ENCODE data around the gene KRTAP2-1.

The KRTAP2-1 gene

GRCh38 chr17:41024697-41025096, 22.4 kb downstream of the KRTAP2-1 start:
- no peak overlapping the region for H3K23ac ChIP-seq (ENCODE audit: low read length)
- DNase-seq = no peak
- WGBS (ENCODE audit: extremely low coverage, insufficient coverage, insufficient read length) = 100% methylated on average over 2 of the region's 3 CpGs

DNA sequence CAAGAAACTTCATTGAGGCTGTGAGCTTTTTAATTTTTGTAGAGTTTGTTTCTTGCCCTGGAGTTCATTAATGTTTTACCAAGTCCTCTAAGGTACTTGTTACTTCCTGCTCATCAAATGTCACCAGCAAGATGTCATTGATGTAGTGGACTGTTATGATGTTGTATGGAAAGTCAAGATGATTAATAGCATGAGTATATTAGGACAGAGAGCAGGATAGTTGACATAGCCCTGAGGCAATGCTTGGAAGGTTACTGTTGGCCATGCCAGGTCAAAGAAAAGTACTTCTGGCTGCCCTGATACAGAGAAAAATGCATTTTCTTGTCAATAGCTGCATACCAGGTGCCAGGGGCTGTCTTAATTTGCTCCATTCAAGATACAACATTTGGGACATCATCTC, 26.8 kb downstream of the KRTAP2-1 start:
- no peak overlapping the region for H2AK5ac ChIP-seq (ENCODE audit: low read length)
- DNase-seq = no peak
- no peak overlapping the region for H3K4ac ChIP-seq (ENCODE audit: low read depth, low read length)
- H2AFZ ChIP-seq (ENCODE audit: insufficient read depth, low read length, poor library complexity) = no peak overlapping the region
- H3K9ac ChIP-seq (ENCODE audit: low read length) = no peak overlapping the region
- no peaks in the 10 kb centered on the region for H3K79me1 ChIP-seq (ENCODE audit: low read length)
- no peak overlapping the region for H4K91ac ChIP-seq (ENCODE audit: low read depth, low read length)
- no peak overlapping the region for H3K14ac ChIP-seq (ENCODE audit: low read length)
- H3K23ac ChIP-seq (ENCODE audit: low read length) = no peak overlapping the region
- H3K4me1 ChIP-seq (ENCODE audit: control insufficient read depth in 1 of 2, insufficient read depth in 2 of 2, low read length in 2 of 2) = no peaks in the 10 kb centered on the region
- no peak overlapping the region for H3K27ac ChIP-seq (ENCODE audit: low read depth, low read length)
- no peak overlapping the region for H2BK12ac ChIP-seq (ENCODE audit: low read length)
- H2BK120ac ChIP-seq (ENCODE audit: insufficient read depth, low read length, poor library complexity) = no peak overlapping the region
- H3K18ac ChIP-seq (ENCODE audit: low read length) = no peak overlapping the region
- no peak overlapping the region for H3K4me2 ChIP-seq (ENCODE audit: low read length)
- H3K79me2 ChIP-seq (ENCODE audit: control insufficient read depth, insufficient read depth, low read length, poor library complexity) = no peaks in the 10 kb centered on the region
- no peaks in the 10 kb centered on the region for H3K36me3 ChIP-seq (ENCODE audit: control insufficient read depth in 1 of 2, insufficient read depth in 2 of 2, low read length in 2 of 2)
- no peak overlapping the region for H2BK5ac ChIP-seq (ENCODE audit: low read depth, low read length, poor library complexity)
- no peak overlapping the region for H4K12ac ChIP-seq (ENCODE audit: low read depth, low read length)
- H3K4me3 ChIP-seq (ENCODE audit: low read depth, low read length) = no peak overlapping the region
- H4K8ac ChIP-seq (ENCODE audit: low read depth, low read length) = no peak overlapping the region
- no peaks in the 10 kb centered on the region for H3K9me3 ChIP-seq (ENCODE audit: insufficient read depth, low read depth, low read length)
- H3K27me3 ChIP-seq (ENCODE audit: insufficient read depth, low read length) = no peaks in the 10 kb centered on the region

More at GRCh38 chr17:41024697-41025096, 22.4 kb downstream of the KRTAP2-1 start:
- Histone ChIP-seq H3K4me1 (ENCODE audit: control insufficient read depth in 1 of 2, insufficient read depth in 2 of 2, low read length in 2 of 2) (no peaks in the 10 kb centered on the region), H3K4me3 (ENCODE audit: low read depth, low read length) (no peak overlapping the region), H3K4me2 (ENCODE audit: low read length) (no peak overlapping the region), H2BK5ac (ENCODE audit: low read depth, low read length, poor library complexity) (no peak overlapping the region), H4K8ac (ENCODE audit: low read depth, low read length) (no peak overlapping the region), H3K27me3 (ENCODE audit: insufficient read depth, low read length) (no peaks in the 10 kb centered on the region), H3K79me1 (ENCODE audit: low read length) (no peaks in the 10 kb centered on the region), H2AFZ (ENCODE audit: insufficient read depth, low read length, poor library complexity) (no peak overlapping the region), H3K18ac (ENCODE audit: low read length) (no peak overlapping the region), H3K79me2 (ENCODE audit: control insufficient read depth, insufficient read depth, low read length, poor library complexity) (no peaks in the 10 kb centered on the region), H3K27ac (ENCODE audit: low read depth, low read length) (no peak overlapping the region), H3K4ac (ENCODE audit: low read depth, low read length) (no peak overlapping the region), H3K14ac (ENCODE audit: low read length) (no peak overlapping the region), H2BK12ac (ENCODE audit: low read length) (no peak overlapping the region), H2BK120ac (ENCODE audit: insufficient read depth, low read length, poor library complexity) (no peak overlapping the region), H4K12ac (ENCODE audit: low read depth, low read length) (no peak overlapping the region), H3K9me3 (ENCODE audit: insufficient read depth, low read depth, low read length) (no peaks in the 10 kb centered on the region), H3K36me3 (ENCODE audit: control insufficient read depth in 1 of 2, insufficient read depth in 2 of 2, low read length in 2 of 2) (no peaks in the 10 kb centered on the region), H3K9ac (ENCODE audit: low read length) (no peak overlapping the region), H4K91ac (ENCODE audit: low read depth, low read length) (no peak overlapping the region), H2AK5ac (ENCODE audit: low read length) (no peak overlapping the region)

DNA sequence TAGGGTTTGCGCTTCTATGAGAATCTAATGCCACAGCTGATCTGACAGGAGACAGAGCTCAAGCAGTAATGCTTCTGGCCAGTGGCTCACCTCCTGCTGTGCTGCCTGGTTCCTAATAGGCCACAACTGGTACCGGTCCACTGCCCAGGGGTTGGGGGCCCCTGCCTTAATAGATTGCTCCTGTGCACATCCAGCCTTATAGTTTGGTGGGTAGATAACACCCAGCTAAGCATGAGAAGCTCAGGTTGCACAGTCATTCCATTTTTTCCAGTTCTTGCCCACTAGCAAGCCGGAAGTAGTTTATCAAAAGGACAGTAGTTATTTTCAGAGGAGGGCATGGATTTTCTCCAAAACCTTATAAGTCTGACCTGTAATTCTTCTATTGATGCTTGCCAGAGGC, 27.7 kb downstream of the KRTAP2-1 start:
- Histone ChIP-seq H2BK120ac (ENCODE audit: insufficient read depth, low read length, poor library complexity) (no peak overlapping the region), H3K36me3 (ENCODE audit: control insufficient read depth in 1 of 2, insufficient read depth in 2 of 2, low read length in 2 of 2) (no peaks in the 10 kb centered on the region), H3K4ac (ENCODE audit: low read depth, low read length) (no peak overlapping the region), H3K27me3 (ENCODE audit: insufficient read depth, low read length) (no peaks in the 10 kb centered on the region), H2AK5ac (ENCODE audit: low read length) (no peak overlapping the region), H4K12ac (ENCODE audit: low read depth, low read length) (no peak overlapping the region), H3K9me3 (ENCODE audit: insufficient read depth, low read depth, low read length) (no peaks in the 10 kb centered on the region), H3K4me3 (ENCODE audit: low read depth, low read length) (no peak overlapping the region), H3K18ac (ENCODE audit: low read length) (no peak overlapping the region), H4K91ac (ENCODE audit: low read depth, low read length) (no peak overlapping the region), H3K4me1 (ENCODE audit: control insufficient read depth in 1 of 2, insufficient read depth in 2 of 2, low read length in 2 of 2) (no peaks in the 10 kb centered on the region), H3K9ac (ENCODE audit: low read length) (no peak overlapping the region), H2AFZ (ENCODE audit: insufficient read depth, low read length, poor library complexity) (no peak overlapping the region), H2BK12ac (ENCODE audit: low read length) (no peak overlapping the region), H3K79me2 (ENCODE audit: control insufficient read depth, insufficient read depth, low read length, poor library complexity) (no peaks in the 10 kb centered on the region), H3K14ac (ENCODE audit: low read length) (no peak overlapping the region), H2BK5ac (ENCODE audit: low read depth, low read length, poor library complexity) (no peak overlapping the region), H3K4me2 (ENCODE audit: low read length) (no peak overlapping the region), H4K8ac (ENCODE audit: low read depth, low read length) (no peak overlapping the region), H3K79me1 (ENCODE audit: low read length) (no peaks in the 10 kb centered on the region), H3K27ac (ENCODE audit: low read depth, low read length) (no peak overlapping the region), H3K23ac (ENCODE audit: low read length) (no peak overlapping the region)
- no CpG with 5 or more reads among the region's 3 CpGs for WGBS (ENCODE audit: extremely low coverage, insufficient coverage, insufficient read length)
- DNase-seq = no peak

DNA sequence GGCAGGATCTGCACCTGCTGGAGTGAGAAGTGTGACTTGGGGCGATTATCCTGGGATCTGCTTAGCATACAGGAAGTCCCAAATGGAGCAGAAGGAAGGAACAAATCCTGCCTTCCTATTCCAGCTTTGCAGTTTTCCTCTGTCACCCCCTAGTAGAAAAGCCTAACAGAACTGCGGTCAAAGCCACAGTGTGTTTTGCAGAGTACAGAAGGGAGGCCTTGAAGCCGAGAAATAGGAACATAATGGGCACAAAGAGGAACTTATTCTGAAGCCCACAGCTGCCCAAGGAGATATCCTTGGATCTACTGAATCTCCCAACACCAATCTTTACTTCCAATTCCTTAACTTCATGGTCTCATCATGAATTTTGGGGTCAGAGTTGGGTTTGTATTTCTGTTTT, 28.6 kb downstream of the KRTAP2-1 start:
- H3K4me1 ChIP-seq (ENCODE audit: control insufficient read depth in 1 of 2, insufficient read depth in 2 of 2, low read length in 2 of 2) = no peaks in the 10 kb centered on the region
- no peak overlapping the region for H4K12ac ChIP-seq (ENCODE audit: low read depth, low read length)

More for the DNA sequence above, 28.6 kb downstream of the KRTAP2-1 start:
- no peak for DNase-seq
- no peak overlapping the region for H4K91ac ChIP-seq (ENCODE audit: low read depth, low read length)
- H2AFZ ChIP-seq (ENCODE audit: insufficient read depth, low read length, poor library complexity) = no peak overlapping the region
- H3K4me2 ChIP-seq (ENCODE audit: low read length) = no peak overlapping the region
- no CpG with 5 or more reads among the region's 3 CpGs for WGBS (ENCODE audit: extremely low coverage, insufficient coverage, insufficient read length)
- no peaks in the 10 kb centered on the region for H3K79me1 ChIP-seq (ENCODE audit: low read length)
- H3K27ac ChIP-seq (ENCODE audit: low read depth, low read length) = no peak overlapping the region
- H3K9me3 ChIP-seq (ENCODE audit: insufficient read depth, low read depth, low read length) = no peaks in the 10 kb centered on the region
- no peaks in the 10 kb centered on the region for H3K36me3 ChIP-seq (ENCODE audit: control insufficient read depth in 1 of 2, insufficient read depth in 2 of 2, low read length in 2 of 2)
- H3K4me3 ChIP-seq (ENCODE audit: low read depth, low read length) = no peak overlapping the region
- no peak overlapping the region for H2AK5ac ChIP-seq (ENCODE audit: low read length)
- no peak overlapping the region for H2BK120ac ChIP-seq (ENCODE audit: insufficient read depth, low read length, poor library complexity)
- no peak overlapping the region for H3K23ac ChIP-seq (ENCODE audit: low read length)
- no peak overlapping the region for H3K9ac ChIP-seq (ENCODE audit: low read length)
- no peak overlapping the region for H3K14ac ChIP-seq (ENCODE audit: low read length)
- no peak overlapping the region for H2BK5ac ChIP-seq (ENCODE audit: low read depth, low read length, poor library complexity)
- H3K18ac ChIP-seq (ENCODE audit: low read length) = no peak overlapping the region
- H4K8ac ChIP-seq (ENCODE audit: low read depth, low read length) = no peak overlapping the region
- no peaks in the 10 kb centered on the region for H3K79me2 ChIP-seq (ENCODE audit: control insufficient read depth, insufficient read depth, low read length, poor library complexity)
- no peak overlapping the region for H2BK12ac ChIP-seq (ENCODE audit: low read length)
- no peak overlapping the region for H3K4ac ChIP-seq (ENCODE audit: low read depth, low read length)
- no peaks in the 10 kb centered on the region for H3K27me3 ChIP-seq (ENCODE audit: insufficient read depth, low read length)

Data from trophoblast cell (in vitro differentiated cells and primary cell).